ENCODE measurements around the gene SRSF7. TPM values are rescaled to one million over a fixed set of nuclear protein-coding genes. Genes with fewer than 3 reads are reported as not detected.
"Not testable (repeated sequence)": the region's sequence is repeated elsewhere in the genome, so short reads cannot be mapped to it uniquely, and the experiment has no call there.

The SRSF7 gene
- 417 and 422 TPM in 2 replicates for total RNA-seq

- H3K27ac Mint-ChIP-seq: peak within 1 kb of the TSS; percentile 100
- peak within 1 kb of the TSS; percentile 98 for H3K4me3 Mint-ChIP-seq
- peak; percentile 96 for DNase-seq (ENCODE audit: low spot score)
- intact Hi-C loops (cut with micrococcal nuclease): loop anchor here (1.0 to 5.0 kb wide), 10 partner anchors 27 to 1520 kb away; partner anchors contain the start of genes ATL2, CEBPZ, DHX57 and GEMIN6
- H3K36me3 Mint-ChIP-seq (ENCODE audit: low read depth): peaks cover 46% of the 10 kb centered on the region
- peaks cover 54% of the 10 kb centered on the region for H3K4me1 Mint-ChIP-seq (ENCODE audit: low read depth)
- H3K27me3 Mint-ChIP-seq (ENCODE audit: insufficient read depth): no peaks in the 10 kb centered on the region
- H3K9me3 Mint-ChIP-seq: no peaks in the 10 kb centered on the region
Observed at GRCh38 chr2:38750891-38751595, at the start of gene SRSF7. Gene SRSF7 (minus strand): TSS chr2:38751361. CDS start chr2:38751256, 105 bp downstream.

DNA sequence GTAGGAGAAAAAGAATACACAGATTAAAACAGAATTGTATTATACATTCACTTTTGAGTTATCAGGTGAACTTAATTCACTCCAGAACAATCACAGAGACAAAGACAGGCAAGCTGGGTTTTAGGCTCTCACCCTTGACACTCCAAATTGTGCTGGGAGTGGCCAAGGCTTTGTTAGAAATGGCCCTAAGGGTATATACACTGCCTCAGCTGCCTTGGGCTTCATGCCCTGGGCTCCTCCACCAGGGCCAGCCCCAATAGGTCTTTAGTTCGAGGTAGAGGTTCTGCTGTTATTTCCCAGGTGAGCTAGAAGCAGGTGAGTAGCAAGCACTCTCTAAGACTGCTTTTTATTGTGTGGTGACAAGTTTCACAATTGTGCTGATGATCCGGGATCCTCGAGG lies 46.8 kb upstream of the SRSF7 start:
- Mint-ChIP-seq H3K4me3 (no peak overlapping the region), H3K4me1 (ENCODE audit: low read depth) (no peaks in the 10 kb centered on the region), H3K27ac (no peak overlapping the region), H3K36me3 (ENCODE audit: low read depth) (no peaks in the 10 kb centered on the region), H3K9me3 (no peaks in the 10 kb centered on the region), H3K27me3 (ENCODE audit: insufficient read depth) (no peaks in the 10 kb centered on the region)
- intact Hi-C loops (cut with micrococcal nuclease): no loop called here
- DNase-seq (ENCODE audit: low spot score): no peak

DNA sequence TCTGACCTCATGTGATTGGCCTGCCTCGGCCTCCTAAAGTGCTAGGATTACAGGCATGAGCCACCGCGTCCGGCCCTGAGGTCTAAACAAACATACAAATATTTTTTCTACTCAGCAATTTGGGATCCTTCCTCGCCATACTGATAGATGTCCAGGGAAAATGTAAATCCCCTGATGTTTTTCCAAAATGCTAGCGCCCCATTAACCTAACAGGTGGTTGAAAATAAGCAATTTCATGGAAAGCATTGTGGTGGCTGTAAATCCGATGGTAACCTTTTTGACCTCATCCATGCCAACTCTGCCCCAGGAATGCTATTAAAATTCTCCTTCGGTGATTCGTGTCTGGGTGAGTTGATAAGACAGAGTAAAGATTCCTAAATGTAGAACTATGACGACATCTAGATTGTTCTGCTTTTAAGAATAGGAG lies 46.1 kb upstream of the SRSF7 start:
- H3K4me1 Mint-ChIP-seq (ENCODE audit: low read depth): no peaks in the 10 kb centered on the region
- no peak for DNase-seq (ENCODE audit: low spot score)
- intact Hi-C loops (cut with micrococcal nuclease): no loop called here
- no peaks in the 10 kb centered on the region for H3K36me3 Mint-ChIP-seq (ENCODE audit: low read depth)
- no peaks in the 10 kb centered on the region for H3K27me3 Mint-ChIP-seq (ENCODE audit: insufficient read depth)
- H3K27ac Mint-ChIP-seq: no peak overlapping the region
- H3K4me3 Mint-ChIP-seq: no peak overlapping the region
- no peaks in the 10 kb centered on the region for H3K9me3 Mint-ChIP-seq

GRCh38 chr2:38795016-38795415 lies 43.9 kb upstream of the SRSF7 start:
- DNase-seq (ENCODE audit: low spot score); H3K9me3 Mint-ChIP-seq; intact Hi-C loops (cut with micrococcal nuclease); H3K4me1 Mint-ChIP-seq (ENCODE audit: low read depth); H3K4me3 Mint-ChIP-seq; H3K36me3 Mint-ChIP-seq (ENCODE audit: low read depth); H3K27ac Mint-ChIP-seq; H3K27me3 Mint-ChIP-seq (ENCODE audit: insufficient read depth): not testable (repeated sequence)

DNA sequence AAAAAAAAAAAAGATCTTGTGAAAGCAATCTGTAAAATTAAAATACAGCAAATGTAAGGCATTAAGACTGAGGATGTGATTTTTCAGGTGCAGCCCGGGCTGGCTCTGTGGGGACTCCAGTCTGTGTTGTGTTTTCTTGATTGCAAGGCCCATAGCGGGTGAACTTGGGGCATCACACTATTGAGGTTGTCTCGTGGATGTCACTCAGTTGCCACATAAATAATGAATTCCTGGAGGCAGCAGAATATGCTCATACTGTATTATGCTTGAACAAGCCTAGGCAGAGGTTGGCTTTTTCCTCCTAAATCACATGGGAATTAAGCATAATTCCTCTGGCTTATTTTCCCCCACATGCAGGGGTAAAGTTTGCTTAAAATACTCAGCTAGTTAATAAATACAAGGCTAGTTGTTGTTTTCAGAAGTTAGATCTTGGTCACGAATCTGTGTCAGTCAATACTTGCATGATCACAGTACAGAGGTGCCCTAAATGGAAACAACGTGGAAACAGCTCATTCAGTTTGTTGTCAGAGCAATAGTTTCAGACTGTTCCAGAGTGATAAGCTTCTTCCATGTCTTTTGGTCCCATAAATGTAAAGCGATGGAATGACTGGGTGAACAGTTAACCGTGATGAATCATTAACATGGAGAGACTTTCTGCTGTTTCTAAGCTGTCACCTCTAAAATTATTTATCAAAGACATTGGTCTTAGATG lies 43.2 kb upstream of the SRSF7 start:
- Mint-ChIP-seq H3K4me3 (no peak overlapping the region), H3K36me3 (ENCODE audit: low read depth) (no peaks in the 10 kb centered on the region), H3K9me3 (no peaks in the 10 kb centered on the region), H3K4me1 (ENCODE audit: low read depth) (no peaks in the 10 kb centered on the region), H3K27me3 (ENCODE audit: insufficient read depth) (no peaks in the 10 kb centered on the region), H3K27ac (no peak overlapping the region)
- intact Hi-C loops (cut with micrococcal nuclease): no loop called here
- DNase-seq (ENCODE audit: low spot score): no peak

GRCh38 chr2:38793511-38793910 lies 42.4 kb upstream of the SRSF7 start:
- intact Hi-C loops (cut with micrococcal nuclease): no loop called here
- no peak for DNase-seq (ENCODE audit: low spot score)
- Mint-ChIP-seq H3K4me1 (ENCODE audit: low read depth) (no peaks in the 10 kb centered on the region), H3K36me3 (ENCODE audit: low read depth) (no peaks in the 10 kb centered on the region), H3K4me3 (no peak overlapping the region), H3K9me3 (no peaks in the 10 kb centered on the region), H3K27me3 (ENCODE audit: insufficient read depth) (no peaks in the 10 kb centered on the region), H3K27ac (no peak overlapping the region)

- Mint-ChIP-seq H3K27me3 (ENCODE audit: insufficient read depth) (no peaks in the 10 kb centered on the region), H3K36me3 (ENCODE audit: low read depth) (no peaks in the 10 kb centered on the region), H3K4me3 (no peak overlapping the region), H3K9me3 (no peaks in the 10 kb centered on the region), H3K4me1 (ENCODE audit: low read depth) (no peaks in the 10 kb centered on the region), H3K27ac (no peak overlapping the region)
- intact Hi-C loops (cut with micrococcal nuclease): no loop called here
- DNase-seq (ENCODE audit: low spot score): no peak
Observed at GRCh38 chr2:38792751-38793150, 41.6 kb upstream of the SRSF7 start.

- H3K36me3 Mint-ChIP-seq (ENCODE audit: low read depth); H3K27ac Mint-ChIP-seq; H3K27me3 Mint-ChIP-seq (ENCODE audit: insufficient read depth); H3K9me3 Mint-ChIP-seq; intact Hi-C loops (cut with micrococcal nuclease); H3K4me1 Mint-ChIP-seq (ENCODE audit: low read depth); H3K4me3 Mint-ChIP-seq; DNase-seq (ENCODE audit: low spot score): not testable (repeated sequence)
Observed at GRCh38 chr2:38792321-38792720, 41.2 kb upstream of the SRSF7 start.

DNA sequence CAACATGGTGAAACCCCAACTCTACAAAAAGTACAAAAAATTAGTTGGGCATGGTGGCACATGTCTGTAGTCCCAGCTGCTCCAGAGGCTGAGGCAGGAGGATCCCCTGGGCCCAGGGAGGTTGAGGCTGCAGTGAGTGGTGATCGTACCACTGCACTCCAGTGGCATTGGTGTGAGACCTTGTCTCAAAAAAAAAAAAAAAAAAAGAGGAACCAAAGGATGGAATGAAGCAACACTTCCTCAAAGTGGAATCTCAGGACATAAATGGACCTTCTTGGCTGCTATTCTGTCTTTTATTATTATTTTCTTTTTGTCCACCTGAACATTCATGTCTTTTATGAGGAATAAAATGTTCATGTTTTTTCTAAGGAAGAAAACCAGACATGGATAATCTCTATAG lies 40.6 kb upstream of the SRSF7 start:
- intact Hi-C loops (cut with micrococcal nuclease): no loop called here
- Mint-ChIP-seq H3K27me3 (ENCODE audit: insufficient read depth) (no peaks in the 10 kb centered on the region), H3K4me1 (ENCODE audit: low read depth) (no peaks in the 10 kb centered on the region), H3K27ac (no peak overlapping the region), H3K9me3 (no peaks in the 10 kb centered on the region), H3K36me3 (ENCODE audit: low read depth) (no peaks in the 10 kb centered on the region), H3K4me3 (no peak overlapping the region)
- no peak for DNase-seq (ENCODE audit: low spot score)

- no peak overlapping the region for H3K4me3 Mint-ChIP-seq
- no peak for DNase-seq (ENCODE audit: low spot score)
- H3K27ac Mint-ChIP-seq: no peak overlapping the region
- intact Hi-C loops (cut with micrococcal nuclease): no loop called here
- no peaks in the 10 kb centered on the region for H3K27me3 Mint-ChIP-seq (ENCODE audit: insufficient read depth)
- no peaks in the 10 kb centered on the region for H3K4me1 Mint-ChIP-seq (ENCODE audit: low read depth)
- H3K9me3 Mint-ChIP-seq: no peaks in the 10 kb centered on the region
- H3K36me3 Mint-ChIP-seq (ENCODE audit: low read depth): no peaks in the 10 kb centered on the region
Observed at GRCh38 chr2:38789691-38790090, 38.5 kb upstream of the SRSF7 start.

GRCh38 chr2:38788306-38788705 lies 37.1 kb upstream of the SRSF7 start:
- no peak overlapping the region for H3K4me3 Mint-ChIP-seq
- no peak for DNase-seq (ENCODE audit: low spot score)

DNA sequence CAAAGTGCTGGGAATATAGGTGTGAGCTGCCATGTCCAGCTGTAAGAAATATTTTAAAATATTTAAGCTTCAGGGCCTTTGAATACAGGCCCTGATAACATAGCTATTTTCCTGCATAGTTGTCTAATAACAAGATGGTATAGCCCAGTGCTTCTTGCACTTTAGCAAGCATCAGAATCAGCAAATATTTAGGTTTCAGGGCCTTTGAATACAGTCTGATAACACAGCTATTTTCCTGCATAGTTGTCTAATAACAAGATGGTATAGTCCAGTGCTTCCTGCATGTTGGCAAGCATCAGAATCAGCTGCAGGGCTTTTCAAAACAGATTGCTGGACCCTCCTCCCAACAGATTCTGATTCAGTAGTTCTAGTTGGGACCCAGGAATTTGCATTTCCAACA lies 32.4 kb upstream of the SRSF7 start:
- Mint-ChIP-seq H3K9me3 (no peaks in the 10 kb centered on the region), H3K27ac (no peak overlapping the region), H3K4me3 (no peak overlapping the region), H3K36me3 (ENCODE audit: low read depth) (peaks cover 14% of the 10 kb centered on the region), H3K4me1 (ENCODE audit: low read depth) (peaks cover 4% of the 10 kb centered on the region), H3K27me3 (ENCODE audit: insufficient read depth) (no peaks in the 10 kb centered on the region)
- no peak for DNase-seq (ENCODE audit: low spot score)
- intact Hi-C loops (cut with micrococcal nuclease): no loop called here

More at GRCh38 chr2:38788306-38788705, 37.1 kb upstream of the SRSF7 start:
- H3K27ac Mint-ChIP-seq: no peak overlapping the region
- intact Hi-C loops (cut with micrococcal nuclease): no loop called here
- H3K4me1 Mint-ChIP-seq (ENCODE audit: low read depth): no peaks in the 10 kb centered on the region
- no peaks in the 10 kb centered on the region for H3K36me3 Mint-ChIP-seq (ENCODE audit: low read depth)
- no peaks in the 10 kb centered on the region for H3K27me3 Mint-ChIP-seq (ENCODE audit: insufficient read depth)
- no peaks in the 10 kb centered on the region for H3K9me3 Mint-ChIP-seq

- Mint-ChIP-seq H3K27me3 (ENCODE audit: insufficient read depth) (peaks cover 13% of the 10 kb centered on the region), H3K36me3 (ENCODE audit: low read depth) (peaks cover 20% of the 10 kb centered on the region), H3K4me1 (ENCODE audit: low read depth) (peaks cover 16% of the 10 kb centered on the region), H3K27ac (peak overlapping the region; percentile 100), H3K9me3 (no peaks in the 10 kb centered on the region), H3K4me3 (peak overlapping the region; percentile 100)
- no peak for DNase-seq (ENCODE audit: low spot score)
- intact Hi-C loops (cut with micrococcal nuclease): loop anchor here (1.0 to 5.0 kb wide), 7 partner anchors 15 to 449 kb away; partner anchors contain the start of genes ATL2 and SRSF7
Observed at GRCh38 chr2:38778687-38779082, 27.5 kb upstream of the SRSF7 start.
